ENCODE data around the gene CHSY1. TPM values are rescaled to one million over a fixed set of nuclear protein-coding genes. Genes with fewer than 3 reads are reported as not detected.

Gene CHSY1
- total and polyA plus RNA-seq, 7 experiments from 2014 or later, result 0.78 to 47.0 (median 8.9) TPM

- Mint-ChIP-seq H3K4me1 (peaks cover 61 to 90% (median 89%) of the 10 kb centered on the region in 7 donors), H3K9me3 (no peaks in the 10 kb centered on the region), H3K27me3 (no peaks in the 10 kb centered on the region), H3K4me3 (peak overlapping the region; percentile 60 to 83 (median 71)), H3K36me3 (peaks cover 0 to 20% (median 0%) of the 10 kb centered on the region in 5 donors), H3K27ac (peak overlapping the region in 8 of 9 donors; percentile 53 to 89 (median 74))
- POLR2A ChIA-PET, result interaction anchor here (0.7 to 2.0 kb wide), 5 partner anchors 8 to 52 kb away, joined by 3 to 8 read pairs (median 3); partner anchors contain the start of genes CHSY1 and SNRPA1
- Histone ChIP-seq H3K4me1 (ENCODE audit: control insufficient read depth in 2 of 2, insufficient read depth in 2 of 2, low read length in 2 of 2) (peaks cover 66 to 85% of the 10 kb centered on the region in 2 donors), H3K36me3 (ENCODE audit: control insufficient read depth in 2 of 3, insufficient read depth in 3 of 3, low read length in 3 of 3) (no peaks in the 10 kb centered on the region), H3K9me3 (ENCODE audit: control insufficient read depth in 2 of 3, low read length in 3 of 3) (no peaks in the 10 kb centered on the region), H3K4me3 (ENCODE audit: low read length) (no peak overlapping the region), H3K27me3 (ENCODE audit: control insufficient read depth in 2 of 2, insufficient read depth in 2 of 2, low read length in 2 of 2) (no peaks in the 10 kb centered on the region), H3K27ac (ENCODE audit: low read depth, low read length) (no peak overlapping the region)
- CTCF ChIA-PET, result interaction anchor here (0.5 to 2.0 kb wide), 3 partner anchors 12 to 224 kb away, joined by 3 to 4 read pairs (median 4); no protein-coding TSS in a partner anchor
- ATAC-seq (no peak), DNase-seq (peak in 1 of 9 donors; percentile 13)
- intact Hi-C loops (cut with micrococcal nuclease), result loop anchor here (1.0 to 5.0 kb wide), 5 partner anchors 7 to 116 kb away; no protein-coding TSS in a partner anchor
These were observed 8.9 kb downstream of the CHSY1 start for GRCh38 chr15:101242999-101243336.

- H3K27me3 Mint-ChIP-seq, result no peaks in the 10 kb centered on the region
These were observed 9.5 kb downstream of the CHSY1 start for GRCh38 chr15:101242160-101242998.

GRCh38 chr15:101240358-101240757 is 11.5 kb downstream of the CHSY1 start:
- Histone ChIP-seq H3K9me3 (ENCODE audit: control insufficient read depth in 2 of 3, low read length in 3 of 3) (no peaks in the 10 kb centered on the region), H3K27me3 (ENCODE audit: control insufficient read depth in 2 of 2, insufficient read depth in 2 of 2, low read length in 2 of 2) (no peaks in the 10 kb centered on the region), H3K4me1 (ENCODE audit: control insufficient read depth in 2 of 2, insufficient read depth in 2 of 2, low read length in 2 of 2) (peaks cover 54 to 62% of the 10 kb centered on the region in 2 donors), H3K27ac (ENCODE audit: low read depth, low read length) (no peak overlapping the region), H3K4me3 (ENCODE audit: low read length) (no peak overlapping the region), H3K36me3 (ENCODE audit: control insufficient read depth in 2 of 3, insufficient read depth in 3 of 3, low read length in 3 of 3) (no peaks in the 10 kb centered on the region)
- ATAC-seq (no peak), DNase-seq (no peak)
- Mint-ChIP-seq H3K4me3 (peak overlapping the region in 1 of 10 donors; percentile 86), H3K36me3 (peaks cover 0 to 29% (median 6%) of the 10 kb centered on the region in 5 donors), H3K9me3 (no peaks in the 10 kb centered on the region), H3K27me3 (no peaks in the 10 kb centered on the region), H3K27ac (peak overlapping the region in 1 of 9 donors; percentile 93), H3K4me1 (peaks cover 41 to 81% (median 73%) of the 10 kb centered on the region in 7 donors)
- CTCF ChIA-PET, result interaction anchor here (0.6 to 0.8 kb wide), 3 partner anchors 48 to 94 kb away, joined by 3 read pairs; no protein-coding TSS in a partner anchor
- POLR2A ChIA-PET, result no interaction called here
- intact Hi-C loops (cut with micrococcal nuclease), result loop anchor here in 1 of 2 donors (5.0 kb wide), 1 partner anchor 33 kb away; no protein-coding TSS in a partner anchor

More at GRCh38 chr15:101242160-101242998, 9.5 kb downstream of the CHSY1 start:
- peak; percentile 93 for ATAC-seq
- no peak overlapping the region for H3K27ac ChIP-seq (ENCODE audit: low read depth, low read length)
- DNase-seq, result peak in 8 of 9 donors; percentile 54 to 79 (median 74)
- ChIA-PET CTCF (interaction anchor here (0.5 to 2.0 kb wide), 4 partner anchors 12 to 224 kb away, joined by 3 to 4 read pairs (median 3); partner anchors contain the start of gene SNRPA1), POLR2A (interaction anchor here (0.6 to 2.0 kb wide), 6 partner anchors 9 to 421 kb away, joined by 3 to 8 read pairs (median 3); partner anchors contain the start of genes CHSY1 and SNRPA1)
- H3K4me1 ChIP-seq (ENCODE audit: control insufficient read depth in 2 of 2, insufficient read depth in 2 of 2, low read length in 2 of 2), result peaks cover 63 to 80% of the 10 kb centered on the region in 2 donors
- Mint-ChIP-seq H3K4me3 (peak overlapping the region; percentile 60 to 83 (median 71)), H3K4me1 (peaks cover 56 to 88% (median 85%) of the 10 kb centered on the region in 7 donors), H3K36me3 (peaks cover 0 to 22% (median 0%) of the 10 kb centered on the region in 5 donors), H3K9me3 (no peaks in the 10 kb centered on the region), H3K27ac (peak overlapping the region in 8 of 9 donors; percentile 53 to 89 (median 74))
- peak overlapping the region; percentile 40 for H3K4me3 ChIP-seq (ENCODE audit: low read length)
- H3K27me3 ChIP-seq (ENCODE audit: control insufficient read depth in 2 of 2, insufficient read depth in 2 of 2, low read length in 2 of 2), result no peaks in the 10 kb centered on the region
- no peaks in the 10 kb centered on the region for H3K9me3 ChIP-seq (ENCODE audit: control insufficient read depth in 2 of 3, low read length in 3 of 3)
- intact Hi-C loops (cut with micrococcal nuclease), result loop anchor here (1.0 to 5.0 kb wide), 5 partner anchors 8 to 116 kb away; no protein-coding TSS in a partner anchor
- no peaks in the 10 kb centered on the region for H3K36me3 ChIP-seq (ENCODE audit: control insufficient read depth in 2 of 3, insufficient read depth in 3 of 3, low read length in 3 of 3)

- no peak overlapping the region for H3K27ac ChIP-seq (ENCODE audit: low read depth, low read length)
- no peaks in the 10 kb centered on the region for H3K27me3 Mint-ChIP-seq
- peak overlapping the region in 8 of 10 donors; percentile 15 to 86 (median 49) for H3K4me3 Mint-ChIP-seq
- CTCF ChIA-PET, result interaction anchor here (0.7 to 1.0 kb wide), 5 partner anchors 8 to 58 kb away, joined by 3 read pairs; no protein-coding TSS in a partner anchor
- no peaks in the 10 kb centered on the region for H3K9me3 ChIP-seq (ENCODE audit: control insufficient read depth in 2 of 3, low read length in 3 of 3)
- peaks cover 39 to 80% (median 69%) of the 10 kb centered on the region in 7 donors for H3K4me1 Mint-ChIP-seq
- peak overlapping the region in 8 of 9 donors; percentile 49 to 93 (median 62) for H3K27ac Mint-ChIP-seq
- ATAC-seq (peak; percentile 15), DNase-seq (no peak)
- peak overlapping the region; percentile 12 for H3K4me3 ChIP-seq (ENCODE audit: low read length)
- peaks cover 0 to 6% (median 0%) of the 10 kb centered on the region in 3 experiments for H3K36me3 ChIP-seq (ENCODE audit: control insufficient read depth in 2 of 3, insufficient read depth in 3 of 3, low read length in 3 of 3)
- H3K9me3 Mint-ChIP-seq, result no peaks in the 10 kb centered on the region
- intact Hi-C loops (cut with micrococcal nuclease), result loop anchor here in 1 of 2 donors (5.0 kb wide), 1 partner anchor 32 kb away; no protein-coding TSS in a partner anchor
- peaks cover 48 to 56% of the 10 kb centered on the region in 2 donors for H3K4me1 ChIP-seq (ENCODE audit: control insufficient read depth in 2 of 2, insufficient read depth in 2 of 2, low read length in 2 of 2)
- H3K36me3 Mint-ChIP-seq, result peaks cover 0 to 31% (median 12%) of the 10 kb centered on the region in 5 donors
- no peaks in the 10 kb centered on the region for H3K27me3 ChIP-seq (ENCODE audit: control insufficient read depth in 2 of 2, insufficient read depth in 2 of 2, low read length in 2 of 2)
- POLR2A ChIA-PET, result interaction anchor here (0.7 kb wide), 1 partner anchor 414 kb away, joined by 3 read pairs; no protein-coding TSS in a partner anchor
These were observed 12.1 kb downstream of the CHSY1 start for GRCh38 chr15:101239724-101240136.

- Mint-ChIP-seq H3K27ac (peak overlapping the region in 2 of 9 donors; percentile 30 to 62), H3K36me3 (peaks cover 0 to 43% (median 31%) of the 10 kb centered on the region in 5 donors), H3K4me1 (peaks cover 35 to 78% (median 56%) of the 10 kb centered on the region in 7 donors), H3K4me3 (no peak overlapping the region), H3K9me3 (no peaks in the 10 kb centered on the region), H3K27me3 (no peaks in the 10 kb centered on the region)
- CTCF ChIA-PET, result no interaction called here
- Histone ChIP-seq H3K27me3 (ENCODE audit: control insufficient read depth in 2 of 2, insufficient read depth in 2 of 2, low read length in 2 of 2) (no peaks in the 10 kb centered on the region), H3K36me3 (ENCODE audit: control insufficient read depth in 2 of 3, insufficient read depth in 3 of 3, low read length in 3 of 3) (peaks cover 0 to 17% (median 5%) of the 10 kb centered on the region in 3 experiments), H3K9me3 (ENCODE audit: control insufficient read depth in 2 of 3, low read length in 3 of 3) (no peaks in the 10 kb centered on the region), H3K4me1 (ENCODE audit: control insufficient read depth in 2 of 2, insufficient read depth in 2 of 2, low read length in 2 of 2) (peaks cover 23 to 32% of the 10 kb centered on the region in 2 donors), H3K4me3 (ENCODE audit: low read length) (no peak overlapping the region), H3K27ac (ENCODE audit: low read depth, low read length) (no peak overlapping the region)
- POLR2A ChIA-PET, result no interaction called here
- DNase-seq (no peak), ATAC-seq (peak; percentile 60)
- intact Hi-C loops (cut with micrococcal nuclease), result no loop called here
These were observed 14.6 kb downstream of the CHSY1 start for GRCh38 chr15:101237251-101237650.

- Mint-ChIP-seq H3K36me3 (peaks cover 0 to 63% (median 46%) of the 10 kb centered on the region in 5 donors), H3K4me3 (no peak overlapping the region), H3K4me1 (peaks cover 17 to 70% (median 47%) of the 10 kb centered on the region in 7 donors), H3K27ac (no peak overlapping the region), H3K27me3 (no peaks in the 10 kb centered on the region), H3K9me3 (peaks cover 0 to 8% (median 6%) of the 10 kb centered on the region in 11 donors)
- Histone ChIP-seq H3K4me3 (ENCODE audit: low read length) (no peak overlapping the region), H3K4me1 (ENCODE audit: control insufficient read depth in 2 of 2, insufficient read depth in 2 of 2, low read length in 2 of 2) (no peaks in the 10 kb centered on the region), H3K9me3 (ENCODE audit: control insufficient read depth in 2 of 3, low read length in 3 of 3) (peaks cover 0 to 2% (median 0%) of the 10 kb centered on the region in 3 experiments), H3K36me3 (ENCODE audit: control insufficient read depth in 2 of 3, insufficient read depth in 3 of 3, low read length in 3 of 3) (peaks cover 0 to 17% (median 5%) of the 10 kb centered on the region in 3 experiments), H3K27ac (ENCODE audit: low read depth, low read length) (no peak overlapping the region), H3K27me3 (ENCODE audit: control insufficient read depth in 2 of 2, insufficient read depth in 2 of 2, low read length in 2 of 2) (no peaks in the 10 kb centered on the region)
- ATAC-seq (no peak), DNase-seq (no peak)
- ChIA-PET POLR2A (no interaction called here), CTCF (no interaction called here)
- intact Hi-C loops (cut with micrococcal nuclease), result no loop called here
These were observed 18.1 kb downstream of the CHSY1 start for GRCh38 chr15:101233651-101234280.

Measured in naive thymus-derived CD4-positive, alpha-beta T cell (primary cell).